Mesodermal cell (in vitro differentiated cells): ENCODE measurements around the gene RNF166.

Experiments
- H3K27ac ChIP-seq: 2 replicates; pipeline ENCODE4 v1.7.0; 2013; ENCODE audit warnings: mild to moderate bottlenecking, low read depth, low read length, moderate library complexity; ENCODE audit not compliant: severe bottlenecking
- H3K36me3 ChIP-seq: 2 replicates; pipeline ENCODE4 v1.7.1; 2013; ENCODE audit warnings: mild to moderate bottlenecking, low read length, moderate library complexity; ENCODE audit not compliant: control insufficient read depth, insufficient read depth
- H3K4me1 ChIP-seq: one replicate; pipeline ENCODE4 v1.7.1; 2013; ENCODE audit warnings: mild to moderate bottlenecking, low read length; ENCODE audit not compliant: insufficient read depth, control insufficient read depth, poor library complexity, severe bottlenecking
- H3K4me3 ChIP-seq: 2 replicates; pipeline ENCODE4 v1.7.0; 2013; ENCODE audit warnings: low read length, control low read depth, mild to moderate bottlenecking; ENCODE audit not compliant: insufficient read depth, poor library complexity, severe bottlenecking; ENCODE audit errors: extremely low read depth
- H3K9me3 ChIP-seq: 2 replicates; pipeline ENCODE4 v1.7.1; 2013; ENCODE audit warnings: mild to moderate bottlenecking, low read length, moderate library complexity; ENCODE audit not compliant: control insufficient read depth
- WGBS, 2 experiments: methylation state at CpG; one replicate each; pipeline ENCODE4 v1.1.5; 2013; ENCODE audit warnings: missing lambda C conversion rate in 2 of 2; ENCODE audit not compliant: insufficient coverage in 2 of 2; 5-methylcytosine and 5-hydroxymethylcytosine counted together

The RNF166 gene

DNA sequence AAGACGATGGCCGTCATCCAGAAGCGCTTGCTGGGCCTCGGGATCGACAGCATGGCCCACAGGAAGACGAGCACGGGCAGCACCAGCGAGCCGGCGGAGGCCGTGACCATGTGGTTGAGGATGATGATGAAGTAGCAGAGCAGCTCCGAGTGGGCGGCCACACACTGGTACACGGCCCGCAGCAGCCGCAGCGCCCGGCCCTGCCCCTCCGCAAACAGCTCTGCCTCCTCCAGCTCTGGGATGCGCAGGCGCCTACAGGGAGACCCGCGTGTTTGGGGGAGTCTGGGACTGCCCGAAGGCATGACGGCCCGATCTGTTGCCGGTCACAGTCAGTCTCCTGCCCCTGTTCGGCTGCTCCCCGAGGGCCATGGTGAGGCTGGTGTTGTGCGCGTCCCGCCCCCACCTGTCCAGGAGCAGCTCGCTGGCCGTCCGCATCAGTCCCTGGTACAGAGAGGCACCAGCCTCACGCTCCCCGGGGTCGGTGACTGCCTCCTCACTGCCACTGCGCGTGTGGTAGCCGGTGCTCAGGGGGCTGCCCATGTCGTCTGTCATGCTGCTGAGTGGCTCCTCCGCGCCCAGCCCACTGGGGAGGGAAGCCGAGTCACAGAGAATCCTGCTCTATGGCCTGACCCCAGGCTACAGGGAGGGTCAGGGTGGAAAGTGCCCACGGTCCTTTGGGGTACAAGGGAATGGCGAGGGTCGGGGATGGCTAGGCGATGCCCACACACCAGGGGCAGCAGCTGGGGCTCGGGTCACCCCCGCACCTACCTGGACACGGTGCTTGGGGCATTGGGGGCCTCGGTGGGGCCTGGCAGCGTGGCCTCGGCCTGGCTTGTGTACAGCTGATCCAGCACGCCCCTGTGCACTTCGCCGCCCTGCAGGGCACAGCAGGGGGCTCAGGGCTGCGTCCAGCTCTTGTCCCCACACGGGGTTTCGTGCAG is 15.9 kb upstream of the RNF166 start:
- no peaks in the 10 kb centered on the region for H3K9me3 ChIP-seq
- 96% methylated on average over 53 to 61 of the region's 61 CpGs for WGBS, 2 experiments
- H3K4me3 ChIP-seq = no peak overlapping the region
- peaks cover 88% of the 10 kb centered on the region for H3K36me3 ChIP-seq
- H3K27ac ChIP-seq = no peak overlapping the region
- H3K4me1 ChIP-seq = no peaks in the 10 kb centered on the region

GRCh38 chr16:88721236-88721635 is 15.0 kb upstream of the RNF166 start:
- H3K27ac ChIP-seq = no peak overlapping the region
- 98 to 99% methylated on average over 13 to 14 of the region's 17 CpGs for WGBS, 2 experiments
- no peaks in the 10 kb centered on the region for H3K4me1 ChIP-seq
- H3K4me3 ChIP-seq = no peak overlapping the region
- H3K9me3 ChIP-seq = no peaks in the 10 kb centered on the region
- H3K36me3 ChIP-seq = peaks cover 89% of the 10 kb centered on the region

DNA sequence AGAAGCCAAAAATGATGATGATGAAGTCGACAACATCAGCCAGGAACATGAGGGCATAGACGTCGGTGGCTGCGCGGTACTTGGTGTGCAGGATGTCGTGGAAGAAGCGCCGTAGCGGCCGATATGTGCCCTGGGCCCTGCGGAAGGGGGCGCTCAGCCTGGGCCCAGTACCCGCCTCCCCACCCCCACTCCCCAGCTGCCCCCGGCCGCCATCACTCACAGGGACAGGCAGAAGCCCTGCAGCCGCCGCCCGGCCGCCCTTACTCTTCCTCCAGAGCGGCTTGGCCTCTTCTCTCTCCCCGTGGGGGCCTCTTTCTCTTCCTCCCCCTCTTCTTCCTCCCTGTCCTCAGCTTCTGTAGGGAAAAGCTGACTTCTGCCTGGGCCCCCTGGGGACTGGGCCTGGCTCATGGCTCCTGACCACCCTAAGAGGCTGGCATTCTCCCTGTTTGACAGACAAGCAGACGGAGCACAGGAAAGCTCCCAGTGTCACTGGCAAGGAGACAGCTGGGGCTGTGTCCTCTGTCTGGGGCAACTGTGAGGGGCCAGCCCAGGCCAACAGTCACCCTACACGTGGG is 14.3 kb upstream of the RNF166 start:
- H3K9me3 ChIP-seq = no peaks in the 10 kb centered on the region
- H3K4me3 ChIP-seq = no peak overlapping the region
- no peaks in the 10 kb centered on the region for H3K4me1 ChIP-seq
- WGBS, 2 experiments = 89 to 95% methylated on average over 15 to 16 of the region's 23 CpGs
- peaks cover 89% of the 10 kb centered on the region for H3K36me3 ChIP-seq
- no peak overlapping the region for H3K27ac ChIP-seq

GRCh38 chr16:88719933-88720296 is 13.7 kb upstream of the RNF166 start:
- Histone ChIP-seq H3K4me3 (no peak overlapping the region), H3K9me3 (no peaks in the 10 kb centered on the region), H3K4me1 (no peaks in the 10 kb centered on the region), H3K27ac (no peak overlapping the region), H3K36me3 (peaks cover 88% of the 10 kb centered on the region)
- WGBS, 2 experiments = 97 to 98% methylated on average over 19 of the region's 19 CpGs

DNA sequence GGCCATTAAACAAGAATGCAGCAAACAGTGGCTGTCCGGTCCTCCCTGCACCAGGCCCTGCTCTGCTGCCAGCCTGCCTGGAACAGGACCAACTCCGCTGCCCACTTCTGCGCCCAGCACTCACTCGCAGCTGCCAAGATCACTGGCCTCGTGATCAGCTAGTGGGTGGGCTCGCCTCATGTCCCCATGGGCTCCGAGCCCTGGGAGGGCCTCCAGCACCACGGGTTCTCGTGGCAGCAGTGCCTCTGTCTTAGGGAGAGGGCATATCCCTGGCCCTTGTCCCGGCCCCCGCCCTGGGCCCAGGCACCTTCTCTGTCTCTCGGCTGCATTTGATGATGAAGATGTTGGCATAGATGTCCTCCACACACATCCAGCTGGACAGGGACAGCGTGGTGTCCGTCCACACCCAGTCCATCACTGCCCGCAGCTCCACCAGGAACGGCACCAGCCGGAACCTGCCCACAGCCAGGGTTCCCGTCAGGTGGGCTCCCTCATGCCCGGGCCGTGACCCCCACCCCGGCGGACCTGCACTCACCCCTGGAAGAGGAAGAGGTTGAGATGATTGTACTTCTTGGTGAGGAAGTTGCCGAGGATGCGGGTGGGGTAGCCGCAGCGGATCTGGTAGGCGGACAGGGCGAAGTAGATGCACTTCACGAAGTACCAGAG is 13.2 kb upstream of the RNF166 start:
- no peaks in the 10 kb centered on the region for H3K4me1 ChIP-seq
- peaks cover 86% of the 10 kb centered on the region for H3K36me3 ChIP-seq
- 98% methylated on average over 27 to 29 of the region's 29 CpGs for WGBS, 2 experiments
- no peak overlapping the region for H3K27ac ChIP-seq
- H3K4me3 ChIP-seq = no peak overlapping the region
- H3K9me3 ChIP-seq = no peaks in the 10 kb centered on the region

- peaks cover 87% of the 10 kb centered on the region for H3K36me3 ChIP-seq
- WGBS, 2 experiments = 97 to 98% methylated on average over 9 to 10 of the region's 11 CpGs
Measured at GRCh38 chr16:88718178-88718577, 12.0 kb upstream of the RNF166 start.

GRCh38 chr16:88716601-88717001 is 10.4 kb upstream of the RNF166 start:
- H3K4me1 ChIP-seq = no peaks in the 10 kb centered on the region
- no peak overlapping the region for H3K4me3 ChIP-seq
- H3K9me3 ChIP-seq = no peaks in the 10 kb centered on the region
- WGBS, 2 experiments = 94 to 98% methylated on average over 20 to 21 of the region's 21 CpGs
- peaks cover 77% of the 10 kb centered on the region for H3K36me3 ChIP-seq
- H3K27ac ChIP-seq = no peak overlapping the region

More at GRCh38 chr16:88718178-88718577, 12.0 kb upstream of the RNF166 start:
- Histone ChIP-seq H3K27ac (no peak overlapping the region), H3K4me1 (no peaks in the 10 kb centered on the region), H3K9me3 (no peaks in the 10 kb centered on the region), H3K4me3 (no peak overlapping the region)

- H3K27ac ChIP-seq = no peak overlapping the region
- H3K36me3 ChIP-seq = peaks cover 74% of the 10 kb centered on the region
Measured at GRCh38 chr16:88716201-88716600, 10.0 kb upstream of the RNF166 start.

DNA sequence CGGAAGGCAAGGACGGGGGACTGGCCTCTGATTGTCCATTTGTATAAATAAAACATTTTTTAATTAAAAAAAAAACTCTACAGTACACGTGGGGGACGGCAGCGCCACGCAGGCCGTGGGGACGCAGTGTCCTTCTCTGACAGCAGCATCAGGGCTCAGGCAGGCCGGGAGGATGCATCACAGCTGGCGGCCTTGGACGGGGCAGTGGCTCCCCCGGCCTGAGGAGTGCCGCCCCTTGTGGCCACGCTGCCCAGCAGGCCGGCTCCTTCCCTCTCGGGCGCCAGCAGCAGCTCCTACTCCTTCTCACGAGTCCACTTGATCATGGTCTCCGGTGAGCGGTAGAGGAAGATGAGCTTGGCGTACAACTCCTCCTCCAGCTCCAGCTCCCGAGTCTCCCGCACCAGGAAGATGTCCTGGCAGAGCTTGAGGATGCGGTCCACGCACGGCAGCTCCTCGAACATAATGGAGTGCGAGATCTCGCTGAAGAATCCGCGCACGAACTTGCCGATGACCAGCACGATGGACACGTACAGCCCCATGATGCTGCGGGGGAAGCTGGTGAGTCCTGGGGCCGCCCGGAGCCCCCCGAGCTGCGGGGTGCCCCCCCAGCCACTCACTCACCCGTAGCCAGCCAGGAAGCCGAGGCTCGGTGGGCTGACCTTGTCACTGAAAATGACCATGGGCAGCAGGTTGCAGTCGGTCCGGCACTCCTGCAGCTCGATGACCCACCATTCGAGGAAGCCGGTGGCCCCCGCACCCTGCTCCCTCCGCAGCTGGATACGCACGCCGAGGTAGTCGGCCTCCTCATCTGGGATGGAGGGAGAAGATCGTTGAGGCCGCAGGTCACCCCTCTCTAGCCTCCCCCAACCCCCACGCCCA is 9.3 kb upstream of the RNF166 start:
- Histone ChIP-seq H3K36me3 (peaks cover 70% of the 10 kb centered on the region), H3K9me3 (no peaks in the 10 kb centered on the region), H3K4me1 (no peaks in the 10 kb centered on the region), H3K27ac (no peak overlapping the region), H3K4me3 (no peak overlapping the region)
- WGBS, 2 experiments = 94 to 95% methylated on average over 47 to 54 of the region's 57 CpGs

More at GRCh38 chr16:88716201-88716600, 10.0 kb upstream of the RNF166 start:
- 95 to 98% methylated on average over 12 of the region's 15 CpGs for WGBS, 2 experiments
- Histone ChIP-seq H3K9me3 (no peaks in the 10 kb centered on the region), H3K4me1 (no peaks in the 10 kb centered on the region), H3K4me3 (no peak overlapping the region)
